ENCODE measurements around the gene KIF18B. TPM values are rescaled to one million over a fixed set of nuclear protein-coding genes. Genes with fewer than 3 reads are reported as not detected.

KIF18B gene
- total RNA-seq, 2 donors from 2014 or later: 5.7 to 45.5 TPM

DNA sequence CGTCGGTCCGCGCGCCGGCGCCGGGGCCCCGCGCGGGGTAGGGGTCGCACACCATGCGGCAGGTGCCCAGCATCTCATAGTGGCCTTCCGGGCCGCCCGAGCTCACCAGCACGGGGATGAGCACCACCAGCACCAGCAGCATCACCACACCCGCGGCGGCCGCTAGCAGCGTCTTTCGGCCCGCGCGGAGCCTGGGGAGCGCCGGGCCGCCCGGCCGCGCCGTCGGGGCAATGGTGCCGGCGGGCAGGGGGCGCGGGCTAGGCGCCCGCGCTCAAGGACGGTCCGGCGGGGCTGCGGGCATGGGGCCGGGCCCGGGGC, 20.3 kb upstream of the KIF18B start:
- H3K9me3 ChIP-seq: no peaks in the 10 kb centered on the region
- no peaks in the 10 kb centered on the region for H3K36me3 ChIP-seq
- TF ChIP-seq CTCF (IDR thresholded peaks at IDR 0.05): no peak
- no peak overlapping the region for H3K27ac ChIP-seq
- intact Hi-C loops (cut with DNase I): no loop called here
- peak overlapping the region in 1 of 2 donors; percentile 8 for H3K9ac ChIP-seq (ENCODE audit: low read depth in 2 of 2, low read length in 2 of 2)
- peak overlapping the region; percentile 19 for H3K4me3 ChIP-seq
- DNase-seq: no peak
- H3K4me1 ChIP-seq: no peaks in the 10 kb centered on the region
- H3K27me3 ChIP-seq: peaks cover 60% of the 10 kb centered on the region

DNA sequence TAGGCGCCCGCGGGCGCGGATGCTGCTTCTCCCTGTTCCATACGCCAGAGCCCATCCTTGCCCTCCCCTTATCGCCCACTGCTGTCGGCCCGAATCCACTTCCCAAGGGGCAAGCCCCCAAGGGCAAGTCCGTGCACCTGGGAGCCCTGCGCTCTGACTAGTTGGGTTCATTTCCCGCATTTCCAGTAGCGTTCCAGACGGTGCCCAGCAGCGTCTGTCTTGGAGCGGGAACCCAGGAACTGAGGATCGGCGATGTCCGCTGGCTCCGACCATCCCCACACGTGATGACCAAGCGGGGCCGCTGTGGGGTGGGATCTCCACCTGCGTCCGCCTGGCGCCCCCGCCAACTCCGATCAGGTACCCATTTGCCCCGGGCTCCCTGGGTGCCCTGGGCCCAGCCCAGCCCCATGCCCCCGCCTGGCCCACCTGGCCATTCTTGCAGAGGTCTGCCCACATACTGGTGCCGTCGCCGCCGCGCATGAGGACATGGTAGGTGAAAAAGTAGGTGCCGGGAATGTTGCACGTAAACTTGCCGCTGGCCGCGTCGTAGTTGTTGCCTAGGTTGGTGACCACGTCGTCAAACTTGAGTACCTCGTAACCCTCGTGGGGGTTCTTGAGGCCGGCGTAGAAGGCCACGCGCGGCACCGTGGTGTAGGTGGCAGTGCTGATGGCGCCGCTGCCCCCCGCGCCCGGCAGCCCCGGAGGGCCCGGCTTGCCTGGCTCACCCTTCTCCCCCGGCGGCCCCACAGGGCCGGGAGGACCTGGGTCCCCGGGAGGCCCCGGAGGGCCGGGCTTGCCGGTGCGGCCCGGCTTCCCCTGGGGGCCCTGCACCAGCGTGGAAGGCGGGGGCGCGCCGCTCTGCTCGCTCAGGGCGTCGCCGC, 19.7 kb upstream of the KIF18B start:
- Histone ChIP-seq H3K9ac (ENCODE audit: low read depth in 2 of 2, low read length in 2 of 2) (peak overlapping the region in 1 of 2 donors; percentile 8), H3K9me3 (no peaks in the 10 kb centered on the region), H3K36me3 (no peaks in the 10 kb centered on the region), H3K4me1 (no peaks in the 10 kb centered on the region), H3K4me3 (peak overlapping the region; percentile 19), H3K27me3 (peaks cover 59% of the 10 kb centered on the region), H3K27ac (no peak overlapping the region)
- no peak for TF ChIP-seq CTCF (IDR thresholded peaks at IDR 0.05)
- intact Hi-C loops (cut with DNase I): no loop called here
- no peak for DNase-seq

DNA sequence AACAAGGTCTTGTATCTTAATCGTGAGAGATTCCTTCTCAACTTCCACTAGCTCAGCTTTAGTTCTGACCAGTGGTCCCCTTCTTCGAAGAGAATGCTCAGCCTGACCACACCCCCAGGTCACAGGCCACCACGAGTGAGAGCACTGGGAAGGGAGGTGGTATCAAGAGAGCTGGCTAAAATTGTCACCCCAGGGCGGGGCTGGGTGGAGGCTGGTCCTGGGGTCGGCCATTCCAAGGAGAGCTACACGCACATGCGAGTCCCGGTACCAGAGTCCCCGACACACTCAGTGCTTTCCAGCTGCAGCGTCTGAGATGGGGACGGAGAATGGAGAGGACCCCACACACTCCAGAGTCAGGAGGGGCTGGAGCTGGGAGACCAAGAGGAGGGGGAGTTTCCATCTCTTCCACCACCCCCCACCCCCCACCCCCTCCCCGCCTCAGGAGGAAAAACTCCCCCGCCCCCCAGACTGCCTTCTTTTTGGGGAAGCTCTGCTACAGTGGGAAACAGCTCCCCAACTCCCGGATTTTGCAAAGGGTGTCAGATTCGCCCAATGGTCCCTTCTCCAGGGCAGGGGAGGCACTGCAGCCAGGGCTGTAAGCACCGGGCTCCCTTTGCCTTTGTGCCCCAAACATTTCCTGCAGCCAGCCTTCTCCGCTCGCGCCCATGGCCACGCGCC, 18.9 kb upstream of the KIF18B start:
- no peak overlapping the region for H3K4me3 ChIP-seq
- intact Hi-C loops (cut with DNase I): no loop called here
- peaks cover 55% of the 10 kb centered on the region for H3K27me3 ChIP-seq
- H3K4me1 ChIP-seq: no peaks in the 10 kb centered on the region
- no peak overlapping the region for H3K27ac ChIP-seq
- no peaks in the 10 kb centered on the region for H3K36me3 ChIP-seq
- H3K9me3 ChIP-seq: no peaks in the 10 kb centered on the region
- no peak for DNase-seq
- no peak for TF ChIP-seq CTCF (IDR thresholded peaks at IDR 0.05)
- peak overlapping the region in 1 of 2 donors; percentile 2 for H3K9ac ChIP-seq (ENCODE audit: low read depth in 2 of 2, low read length in 2 of 2)

DNA sequence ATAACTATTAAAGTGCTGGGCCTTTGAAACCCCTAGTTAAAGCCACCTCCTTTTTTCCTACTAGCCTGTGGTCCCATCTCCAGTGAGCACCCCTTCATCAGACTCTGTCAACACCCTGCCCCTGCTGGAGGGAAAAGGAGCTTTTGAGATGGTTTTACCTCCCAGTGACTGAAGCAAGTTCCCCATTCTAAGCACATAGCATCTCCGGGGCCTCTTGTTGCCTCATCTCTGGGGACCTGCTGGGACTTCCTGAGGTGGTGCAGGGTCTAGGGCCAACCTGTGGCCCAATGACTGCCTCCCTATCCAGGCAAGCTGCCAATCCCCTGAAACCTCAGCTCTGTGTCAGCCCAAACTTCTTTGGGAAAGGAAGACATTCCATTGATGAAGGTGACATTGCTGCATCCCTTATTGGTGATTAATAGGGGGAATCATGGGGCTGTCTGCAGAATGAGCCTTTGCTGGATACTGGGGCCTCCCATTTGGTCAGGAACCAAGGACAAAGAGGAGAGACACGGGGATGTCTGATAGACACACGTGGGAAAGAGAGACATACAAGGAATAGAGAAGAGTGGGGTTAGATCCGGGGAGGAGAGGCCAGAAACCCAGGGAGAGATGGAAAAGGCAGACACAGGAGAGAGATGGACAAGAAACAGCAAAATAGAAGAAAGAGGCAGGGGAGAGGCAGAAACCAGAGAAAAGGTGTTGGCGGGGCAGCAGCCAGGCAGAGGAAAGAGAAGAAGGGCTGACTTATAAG, 18.1 kb upstream of the KIF18B start:
- DNase-seq: no peak
- Histone ChIP-seq H3K36me3 (no peaks in the 10 kb centered on the region), H3K9me3 (no peaks in the 10 kb centered on the region), H3K9ac (ENCODE audit: low read depth in 2 of 2, low read length in 2 of 2) (no peak overlapping the region), H3K27ac (no peak overlapping the region), H3K27me3 (peaks cover 49% of the 10 kb centered on the region), H3K4me1 (no peaks in the 10 kb centered on the region), H3K4me3 (no peak overlapping the region)
- TF ChIP-seq CTCF (IDR thresholded peaks at IDR 0.05): no peak
- intact Hi-C loops (cut with DNase I): no loop called here

GRCh38 chr17:44961921-44962350, 14.4 kb upstream of the KIF18B start:
- Histone ChIP-seq H3K4me3 (no peak overlapping the region), H3K27ac (no peak overlapping the region), H3K27me3 (peaks cover 28% of the 10 kb centered on the region), H3K4me1 (peaks cover 5% of the 10 kb centered on the region), H3K9me3 (no peaks in the 10 kb centered on the region), H3K9ac (ENCODE audit: low read depth in 2 of 2, low read length in 2 of 2) (no peak overlapping the region), H3K36me3 (no peaks in the 10 kb centered on the region)
- intact Hi-C loops (cut with DNase I): no loop called here
- no peak for TF ChIP-seq CTCF (IDR thresholded peaks at IDR 0.05)
- no peak for DNase-seq

Data from colonic mucosa (tissue), 4 donors.